Fibroblast of villous mesenchyme (primary cell): ENCODE data around the gene CDH23. TPM values are rescaled to one million over a fixed set of nuclear protein-coding genes. Genes with fewer than 3 reads are reported as not detected.

Experiments used
- DNase-seq: peaks from one replicate; pipeline ENCODE4 v3.0.0-alpha.2; 2010; ENCODE audit warnings: low read depth
- H3K4me3 ChIP-seq: 2 replicates; pipeline ENCODE4 v1.5.1; 2011; ENCODE audit warnings: low read depth, mild to moderate bottlenecking, low read length
- CTCF ChIP-seq: IDR thresholded peaks from 2 replicates; pipeline ENCODE4 v1.5.1; 2012; ENCODE audit warnings: low read depth, mild to moderate bottlenecking, low read length; ENCODE audit not compliant: insufficient read depth
- total RNA-seq: library from RNA; depleted of rRNA; stranded (reverse); fragments of >200 nt; gene quantifications from 2 replicates; pipeline ENCODE4 v1.2.3, GENCODE V29; 2012

The CDH23 gene
- total RNA-seq, 1 donor, result under 0.01 TPM

- H3K4me3 ChIP-seq, result no peak overlapping the region
- no peak for TF ChIP-seq CTCF
- no peak for DNase-seq
Observed at GRCh38 chr10:71749396-71749795, 352.7 kb downstream of the CDH23 start.

DNA sequence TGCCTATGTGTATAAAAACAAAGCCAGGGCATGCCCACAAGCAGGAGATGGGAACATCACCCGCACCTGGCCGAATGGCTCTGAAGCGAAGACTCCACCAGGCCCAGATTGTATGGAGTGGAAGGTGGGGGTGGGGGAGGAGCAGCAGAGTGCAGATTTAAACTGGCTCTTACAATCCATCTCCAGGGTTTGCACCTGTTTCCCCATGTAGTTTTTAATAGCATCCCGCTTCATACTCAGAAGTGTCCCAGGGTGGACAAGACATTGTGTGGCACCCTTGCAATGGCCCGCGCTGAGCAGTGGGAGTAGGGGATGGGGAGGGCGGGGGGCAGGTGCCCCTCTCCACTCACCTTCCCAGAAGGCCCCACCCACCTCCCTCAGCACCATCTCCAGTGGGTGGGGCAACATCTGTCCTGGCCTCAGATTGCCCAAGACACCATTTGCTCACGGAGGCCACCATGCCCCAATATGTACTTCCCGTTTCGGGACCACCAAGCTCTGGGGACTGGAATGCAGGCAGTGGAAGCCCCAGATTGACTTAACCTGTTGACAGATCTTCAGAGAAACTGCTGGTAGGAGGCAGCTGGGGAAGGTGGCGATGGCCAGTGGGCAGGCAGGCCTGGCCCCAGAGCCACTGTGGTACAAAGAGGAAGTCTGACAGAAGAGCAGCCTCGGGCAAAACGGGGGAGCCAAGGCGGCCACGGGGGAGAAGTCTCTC lies 353.6 kb downstream of the CDH23 start:
- H3K4me3 ChIP-seq, result no peak overlapping the region
- no peak for TF ChIP-seq CTCF
- no peak for DNase-seq

GRCh38 chr10:71750986-71751385 lies 354.3 kb downstream of the CDH23 start:
- TF ChIP-seq CTCF, result no peak
- DNase-seq, result no peak
- no peak overlapping the region for H3K4me3 ChIP-seq

DNA sequence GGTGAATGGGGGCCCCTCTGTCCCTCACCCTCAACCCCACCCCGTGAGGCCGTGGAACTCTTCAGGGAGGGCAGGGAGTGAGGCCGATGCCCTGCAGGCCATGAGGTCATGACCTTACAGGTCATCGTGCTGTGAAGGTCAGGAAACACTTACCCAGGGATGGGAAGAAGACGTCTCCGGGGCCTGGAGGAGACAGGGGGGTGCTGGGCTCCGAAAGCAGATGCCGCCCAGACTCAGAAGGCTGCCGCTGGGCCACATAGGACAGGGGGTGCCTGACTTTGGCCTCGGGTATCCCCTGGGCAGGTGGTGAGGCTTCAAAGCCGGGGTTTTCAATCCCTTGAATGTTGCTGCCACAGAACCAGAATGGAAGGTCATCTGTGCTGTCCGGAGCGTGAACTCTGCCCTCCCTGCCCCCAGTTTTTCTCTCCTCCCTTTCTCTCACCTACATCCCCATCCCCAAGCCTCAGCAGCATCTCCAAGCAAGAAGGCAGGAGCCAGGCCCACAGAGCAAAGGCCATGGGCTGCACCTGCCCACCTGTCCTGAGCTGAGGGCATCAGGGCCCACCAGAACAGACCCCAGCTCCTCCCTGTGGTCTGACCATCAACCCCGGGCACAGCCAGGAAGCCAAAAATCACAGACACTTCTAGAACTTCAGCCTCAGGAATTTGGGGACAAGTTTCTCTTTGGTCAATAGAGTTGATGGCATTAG lies 354.9 kb downstream of the CDH23 start:
- DNase-seq, result no peak
- no peak overlapping the region for H3K4me3 ChIP-seq
- no peak for TF ChIP-seq CTCF

GRCh38 chr10:71752391-71753090 lies 355.8 kb downstream of the CDH23 start:
- TF ChIP-seq CTCF, result no peak
- H3K4me3 ChIP-seq, result no peak overlapping the region
- no peak for DNase-seq

GRCh38 chr10:71753091-71753959 lies 356.6 kb downstream of the CDH23 start:
- no peak for TF ChIP-seq CTCF
- no peak overlapping the region for H3K4me3 ChIP-seq
- DNase-seq, result no peak
